HG02885 (cell line): ENCODE data around the gene GLRA3.
"Not testable (repeated sequence)": the region's sequence is repeated elsewhere in the genome, so short reads cannot be mapped to it uniquely, and the experiment has no call there.

Experiments
- ATAC-seq: cut with Tn5 transposase; IDR thresholded peaks from one replicate; pipeline ENCODE4 v1.9.1; 2021; ENCODE audit warnings: mild to moderate bottlenecking; ENCODE audit not compliant: unreplicated experiment, poor library complexity

Gene GLRA3

DNA sequence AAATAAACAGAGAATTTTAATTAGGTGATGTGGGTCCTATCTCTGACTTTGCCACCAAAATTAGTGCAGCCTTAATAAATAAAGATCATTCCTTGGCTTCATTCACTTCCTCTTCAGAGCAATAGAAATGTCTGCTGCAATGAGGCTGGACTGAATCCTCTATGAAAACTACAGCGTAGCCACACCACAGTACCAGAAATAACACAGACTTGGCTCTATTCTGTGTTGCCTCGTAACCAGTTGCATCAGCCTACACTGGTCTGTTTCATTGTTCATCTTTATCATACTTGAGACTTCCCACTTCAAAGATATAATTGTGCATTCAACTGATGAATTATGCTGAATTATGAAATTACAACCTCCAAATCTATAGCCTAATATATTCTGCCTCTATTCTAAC, 15.8 kb downstream of the GLRA3 start:
- ATAC-seq = no peak

GRCh38 chr4:174810834-174811233, 18.2 kb downstream of the GLRA3 start:
- no peak for ATAC-seq

GRCh38 chr4:174808836-174809235, 20.2 kb downstream of the GLRA3 start:
- ATAC-seq = no peak

- no peak for ATAC-seq
Observed at GRCh38 chr4:174808119-174808518, 20.9 kb downstream of the GLRA3 start.

DNA sequence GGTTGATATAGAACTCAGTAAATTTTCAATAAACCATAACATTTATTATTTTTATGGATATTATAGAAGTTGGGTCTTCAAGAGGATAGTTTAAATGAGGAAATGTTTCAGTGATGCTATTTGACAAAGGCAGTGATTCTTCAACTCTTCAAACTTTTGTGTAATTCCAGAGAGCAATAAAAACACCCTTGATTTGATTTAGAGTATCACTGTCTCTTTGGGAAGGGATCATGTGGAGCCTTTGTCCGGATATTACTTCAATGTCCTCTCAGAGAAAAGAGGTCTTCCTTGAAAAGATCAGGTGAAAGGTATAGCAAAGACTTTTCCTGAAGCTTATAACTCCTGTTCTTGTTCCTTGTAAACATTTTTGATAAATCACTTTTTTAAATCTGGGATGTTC, 23.3 kb downstream of the GLRA3 start:
- no peak for ATAC-seq

DNA sequence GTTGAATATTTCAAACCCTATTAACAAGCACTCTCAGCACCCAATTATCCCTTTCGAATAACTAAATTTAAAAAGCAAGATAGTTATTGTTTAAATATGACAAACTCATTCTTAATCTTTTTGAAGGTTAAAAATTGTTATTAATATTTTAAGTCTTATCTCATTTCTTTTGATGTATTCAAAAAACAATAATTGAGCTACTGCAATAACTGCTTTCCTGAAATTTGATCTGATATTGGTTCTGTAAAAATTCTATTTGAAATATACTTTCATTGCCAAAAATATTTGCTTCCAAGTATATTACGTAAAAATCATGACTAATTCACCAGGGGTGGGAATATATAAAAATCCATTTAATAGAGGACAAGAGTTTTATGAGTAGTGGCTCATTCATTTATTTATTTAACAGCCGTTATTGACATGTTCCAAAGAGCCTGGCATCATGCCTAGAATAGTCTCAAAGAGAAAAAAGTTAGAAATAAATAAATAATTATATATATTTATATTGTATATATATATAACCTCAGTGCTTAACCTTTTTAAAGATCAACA, 34.4 kb downstream of the GLRA3 start:
- no peak for ATAC-seq

- ATAC-seq = no peak
Observed at GRCh38 chr4:174789657-174790056, 39.4 kb downstream of the GLRA3 start.

- ATAC-seq = not testable (repeated sequence)
Observed at GRCh38 chr4:174778274-174778986, 50.6 kb downstream of the GLRA3 start.

GRCh38 chr4:174775366-174775765, 53.7 kb downstream of the GLRA3 start:
- ATAC-seq = no peak

DNA sequence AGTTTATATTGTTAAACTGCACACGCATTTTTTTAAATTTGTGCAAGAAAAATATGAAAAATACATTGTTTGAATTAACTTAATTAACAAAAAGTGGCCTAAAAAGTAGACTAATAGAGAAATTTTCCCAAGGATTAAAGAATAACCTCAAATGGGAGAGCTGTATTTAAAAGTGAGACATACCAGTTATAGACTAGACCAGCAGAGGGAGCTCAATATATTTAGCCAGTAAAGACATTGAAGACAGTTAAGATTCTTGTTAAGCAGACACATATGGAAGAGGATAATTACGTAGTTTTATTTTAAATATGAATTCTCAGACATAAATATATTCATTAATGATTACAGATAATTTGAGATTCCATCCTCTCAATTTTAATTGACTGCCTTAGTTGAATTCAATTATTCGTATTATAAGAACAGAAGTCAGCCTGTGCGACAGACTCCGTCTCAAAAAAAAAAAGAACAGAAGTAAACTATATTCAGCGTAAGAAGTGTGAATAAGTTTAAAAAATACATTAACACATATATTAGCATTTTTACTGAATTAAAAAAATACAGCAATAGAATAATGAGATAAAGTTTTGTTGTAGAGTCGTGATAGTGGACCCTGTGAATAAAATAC, 64.8 kb downstream of the GLRA3 start:
- ATAC-seq = peak; percentile 83

DNA sequence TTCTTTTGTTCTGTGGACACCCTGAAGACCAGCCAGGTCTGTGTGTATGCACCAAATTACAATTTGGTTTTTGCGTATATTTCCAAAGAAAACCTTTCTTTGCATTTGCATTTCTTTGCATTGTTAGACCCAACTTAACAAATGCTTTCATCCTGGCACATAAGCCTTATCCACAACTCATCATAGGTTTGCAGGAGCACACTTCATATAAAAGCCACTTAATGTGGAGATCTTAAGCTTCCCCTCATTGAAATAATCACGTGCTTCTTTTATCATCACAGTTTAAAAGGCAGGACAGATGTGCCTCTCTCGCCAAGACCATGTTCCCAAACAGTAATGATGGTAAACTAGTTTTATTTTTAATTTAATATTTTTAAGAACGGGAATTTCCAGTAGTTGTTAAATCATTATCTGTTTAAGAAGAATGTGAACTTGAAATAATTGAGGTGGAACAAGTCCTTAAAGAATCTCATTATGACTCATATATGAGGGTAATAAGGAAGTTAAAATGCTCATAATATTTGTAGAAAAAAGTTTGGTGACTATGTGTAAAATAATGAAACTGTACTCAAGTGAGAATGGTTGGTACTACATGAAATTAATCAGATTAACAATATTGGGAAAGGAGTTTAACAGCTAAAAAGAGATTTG, 65.5 kb downstream of the GLRA3 start:
- peak; percentile 73 for ATAC-seq

DNA sequence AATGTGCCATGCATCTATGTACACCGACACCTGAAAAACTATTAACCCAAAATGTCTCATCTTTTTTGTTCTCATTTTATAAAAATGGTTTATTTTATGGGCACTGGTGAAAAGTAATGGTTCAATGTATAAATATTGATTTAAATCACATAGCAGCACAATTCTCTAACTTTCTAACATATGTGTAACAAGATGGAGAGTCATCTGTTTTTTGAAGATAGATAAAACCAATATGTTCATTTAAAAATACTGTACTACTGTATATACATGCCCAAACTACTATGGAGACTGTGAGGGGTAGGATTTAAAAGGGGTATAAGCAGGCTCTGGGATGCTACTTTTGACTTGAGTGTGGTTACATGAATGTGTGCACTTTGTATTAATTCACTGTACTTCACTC, 67.6 kb downstream of the GLRA3 start:
- ATAC-seq = no peak

GRCh38 chr4:174757736-174758135, 71.3 kb downstream of the GLRA3 start:
- no peak for ATAC-seq

DNA sequence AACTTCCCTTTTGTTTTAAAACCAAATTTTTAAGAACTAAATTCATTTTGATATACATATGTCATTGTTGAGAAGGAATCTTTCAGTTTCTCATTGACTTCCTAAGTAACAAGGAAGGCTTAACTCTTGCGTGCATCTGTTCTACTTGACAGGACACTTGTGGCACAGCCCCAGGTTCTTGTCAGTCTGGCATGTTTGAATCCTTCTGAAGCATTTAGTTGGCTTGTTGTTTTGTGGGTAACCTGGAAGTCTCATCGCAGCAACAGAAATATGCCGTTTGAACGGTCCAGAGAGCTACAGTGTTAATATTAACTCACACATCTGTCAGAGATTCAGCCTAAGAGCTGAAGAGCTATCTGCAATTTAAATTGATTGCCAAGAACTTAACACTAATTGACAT, 76.0 kb downstream of the GLRA3 start:
- no peak for ATAC-seq

- ATAC-seq = no peak
Observed at GRCh38 chr4:174752026-174752425, 77.0 kb downstream of the GLRA3 start.

- ATAC-seq = no peak
Observed at GRCh38 chr4:174749091-174749490, 80.0 kb downstream of the GLRA3 start.

DNA sequence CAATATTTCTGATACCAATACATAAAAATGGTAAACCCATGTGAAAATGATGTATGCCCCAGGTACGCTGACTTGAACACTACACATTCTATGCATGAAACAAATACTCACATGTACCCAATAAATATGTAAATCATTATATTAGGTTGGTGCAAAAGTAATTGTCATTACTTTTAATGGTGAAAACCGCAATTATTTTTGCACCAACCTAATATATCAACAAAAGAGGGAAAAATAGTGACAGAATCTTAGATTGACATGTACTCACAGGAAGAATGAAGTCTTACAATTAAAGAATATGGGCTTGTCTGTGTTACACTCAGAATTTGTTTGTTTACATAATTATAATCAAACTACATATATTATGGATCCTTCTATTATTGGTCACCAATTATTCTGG, 82.3 kb downstream of the GLRA3 start:
- ATAC-seq = no peak

- ATAC-seq = no peak
Observed at GRCh38 chr4:174742561-174742960, 86.5 kb downstream of the GLRA3 start.

- no peak for ATAC-seq
Observed at GRCh38 chr4:174739576-174739975, 89.5 kb downstream of the GLRA3 start.

GRCh38 chr4:174734181-174734580, 94.9 kb downstream of the GLRA3 start:
- no peak for ATAC-seq

GRCh38 chr4:174717828-174718227, 111.2 kb downstream of the GLRA3 start:
- ATAC-seq = no peak
